HL-60 (cell line): ENCODE measurements around the gene APOBEC2.

Experiments
- CTCF ChIP-seq: IDR thresholded peaks from one replicate; pipeline ENCODE4 v1.5.1; 2011; ENCODE audit warnings: low read length, control low read depth, inconsistent platforms; ENCODE audit not compliant: insufficient read depth
- GABPA ChIP-seq: IDR thresholded peaks from 2 replicates; pipeline ENCODE4 v1.6.1; 2012; ENCODE audit warnings: low read depth
- POLR2AphosphoS5 ChIP-seq: IDR thresholded peaks from 2 replicates; pipeline ENCODE4 v1.6.1; 2012; ENCODE audit warnings: low read depth
- REST ChIP-seq: IDR thresholded peaks from 2 replicates; pipeline ENCODE4 v1.6.1; 2012; ENCODE audit warnings: low read depth; ENCODE audit not compliant: insufficient replicate concordance
- SPI1 ChIP-seq: IDR thresholded peaks from 2 replicates; pipeline ENCODE4 v1.6.1; 2012; ENCODE audit warnings: low read depth, mild to moderate bottlenecking, borderline replicate concordance

DNA sequence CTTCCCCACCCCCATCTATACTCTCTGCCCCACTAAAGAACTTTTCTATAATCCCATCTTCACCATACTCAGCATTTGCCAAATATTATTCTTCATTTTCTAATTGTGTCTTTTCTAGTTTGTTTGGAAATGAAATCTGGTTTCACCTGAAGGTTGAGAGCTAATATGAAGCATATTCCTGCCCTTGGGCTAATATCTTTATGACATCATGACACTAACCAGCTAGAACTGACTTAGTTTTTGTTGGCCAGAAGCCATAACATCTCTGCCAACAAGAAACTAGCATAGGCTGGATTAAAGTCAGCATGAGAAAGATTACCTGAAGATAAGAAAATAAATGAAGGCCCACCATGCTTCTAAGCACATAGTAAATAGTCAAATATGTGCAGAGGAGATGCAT is 30.7 kb upstream of the APOBEC2 start:
- TF ChIP-seq POLR2AphosphoS5 = no peak
- no peak for TF ChIP-seq CTCF
- no peak for TF ChIP-seq GABPA
- no peak for TF ChIP-seq REST
- no peak for TF ChIP-seq SPI1
